GM13977 (cell line): ENCODE results near the gene CERS1.

ENCODE experiments used
- DNase-seq: peaks from one replicate; pipeline ENCODE4 v3.0.0; 2012; ENCODE audit warnings: low spot score
- in situ Hi-C: fragments of 300-500 bp; cut with MboI; formaldehyde crosslinking; loops from one replicate; pipeline ENCODE4 v1.12.0; 2022; ENCODE audit warnings: low sequenced_read_pairs, low pct_unique_long_range_greater_than_20kb, mixed read lengths, inconsistent platforms; ENCODE audit not compliant: unreplicated experiment
- TF ChIP-seq, protein P1 (sequence below): IDR thresholded peaks from 2 replicates; pipeline ENCODE4 v1.5.1; 2012; ENCODE audit warnings: mild to moderate bottlenecking, control low read depth; ENCODE audit not compliant: insufficient read depth; ENCODE audit errors: extremely low read depth, missing control alignments

The CERS1 gene

DNA sequence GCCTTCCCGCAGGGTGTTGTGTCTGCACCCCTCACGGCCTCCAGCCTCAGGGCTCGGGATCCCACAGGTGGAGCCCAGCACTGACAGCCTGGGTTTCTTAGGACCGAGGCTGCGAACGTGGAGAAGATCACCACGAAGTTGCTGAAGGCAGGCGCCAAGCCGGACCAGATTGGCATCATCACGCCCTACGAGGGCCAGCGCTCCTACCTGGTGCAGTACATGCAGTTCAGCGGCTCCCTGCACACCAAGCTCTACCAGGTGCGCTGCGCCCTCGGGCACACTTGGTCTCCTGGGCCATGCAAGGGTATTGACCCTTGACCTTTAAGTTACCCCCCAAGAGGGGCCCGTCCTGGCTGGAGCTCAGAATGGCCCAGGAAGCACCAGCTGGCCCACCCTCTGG is 35.2 kb downstream of the CERS1 start:
- TF ChIP-seq, protein P1, sequence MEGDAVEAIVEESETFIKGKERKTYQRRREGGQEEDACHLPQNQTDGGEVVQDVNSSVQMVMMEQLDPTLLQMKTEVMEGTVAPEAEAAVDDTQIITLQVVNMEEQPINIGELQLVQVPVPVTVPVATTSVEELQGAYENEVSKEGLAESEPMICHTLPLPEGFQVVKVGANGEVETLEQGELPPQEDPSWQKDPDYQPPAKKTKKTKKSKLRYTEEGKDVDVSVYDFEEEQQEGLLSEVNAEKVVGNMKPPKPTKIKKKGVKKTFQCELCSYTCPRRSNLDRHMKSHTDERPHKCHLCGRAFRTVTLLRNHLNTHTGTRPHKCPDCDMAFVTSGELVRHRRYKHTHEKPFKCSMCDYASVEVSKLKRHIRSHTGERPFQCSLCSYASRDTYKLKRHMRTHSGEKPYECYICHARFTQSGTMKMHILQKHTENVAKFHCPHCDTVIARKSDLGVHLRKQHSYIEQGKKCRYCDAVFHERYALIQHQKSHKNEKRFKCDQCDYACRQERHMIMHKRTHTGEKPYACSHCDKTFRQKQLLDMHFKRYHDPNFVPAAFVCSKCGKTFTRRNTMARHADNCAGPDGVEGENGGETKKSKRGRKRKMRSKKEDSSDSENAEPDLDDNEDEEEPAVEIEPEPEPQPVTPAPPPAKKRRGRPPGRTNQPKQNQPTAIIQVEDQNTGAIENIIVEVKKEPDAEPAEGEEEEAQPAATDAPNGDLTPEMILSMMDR, result no peak
- in situ Hi-C loops, result no loop called here
- no peak for DNase-seq

DNA sequence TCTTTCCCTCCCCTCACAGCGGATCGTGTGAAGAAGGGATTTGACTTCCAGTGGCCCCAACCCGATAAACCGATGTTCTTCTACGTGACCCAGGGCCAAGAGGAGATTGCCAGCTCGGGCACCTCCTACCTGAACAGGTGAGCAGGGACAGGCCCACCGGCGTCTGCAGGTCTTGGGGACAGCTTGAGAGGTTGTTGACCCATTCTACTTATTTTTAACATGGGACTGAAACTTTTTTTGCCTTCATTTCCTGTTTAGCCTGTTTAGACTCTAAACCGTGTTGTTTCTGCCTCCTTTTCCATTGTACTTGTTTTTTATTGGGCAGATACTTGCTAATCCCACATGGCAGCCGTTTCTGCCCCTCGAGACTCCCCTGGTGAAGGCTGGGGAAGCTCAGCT is 35.7 kb downstream of the CERS1 start:
- in situ Hi-C loops, result no loop called here
- no peak for DNase-seq
- TF ChIP-seq, protein P1, result no peak

DNA sequence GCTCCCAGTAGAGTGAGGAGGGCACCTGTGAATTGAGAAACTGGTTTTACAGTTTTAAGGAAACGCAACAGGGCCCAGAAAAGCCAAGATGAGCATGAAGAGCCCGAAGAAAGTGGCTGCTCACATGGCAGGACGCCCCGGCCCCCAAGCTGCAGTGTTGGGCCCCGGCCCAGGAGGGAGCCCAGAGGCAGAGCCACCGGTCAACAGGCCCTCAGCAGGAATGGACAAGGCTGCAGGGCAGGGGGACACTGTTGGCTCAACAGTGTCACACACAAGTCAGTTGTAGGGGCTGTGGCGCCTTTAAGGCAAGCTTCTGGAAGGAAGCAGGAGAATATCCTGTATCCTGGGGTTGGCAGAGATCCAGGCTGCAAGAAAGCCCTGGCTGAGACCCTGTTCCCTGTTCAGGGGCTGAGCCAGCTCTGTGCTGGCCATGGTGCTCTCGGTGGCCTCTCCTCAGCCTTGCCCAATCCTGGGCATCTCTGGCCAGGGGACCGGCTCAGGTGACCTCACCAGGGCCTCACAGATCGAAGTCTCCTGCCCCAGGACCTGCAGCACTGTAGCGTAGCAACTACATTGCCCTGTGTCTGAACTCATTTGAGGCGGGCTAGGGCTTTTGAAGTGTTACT is 36.2 kb downstream of the CERS1 start:
- in situ Hi-C loops, result no loop called here
- DNase-seq, result no peak
- TF ChIP-seq, protein P1, result no peak

DNA sequence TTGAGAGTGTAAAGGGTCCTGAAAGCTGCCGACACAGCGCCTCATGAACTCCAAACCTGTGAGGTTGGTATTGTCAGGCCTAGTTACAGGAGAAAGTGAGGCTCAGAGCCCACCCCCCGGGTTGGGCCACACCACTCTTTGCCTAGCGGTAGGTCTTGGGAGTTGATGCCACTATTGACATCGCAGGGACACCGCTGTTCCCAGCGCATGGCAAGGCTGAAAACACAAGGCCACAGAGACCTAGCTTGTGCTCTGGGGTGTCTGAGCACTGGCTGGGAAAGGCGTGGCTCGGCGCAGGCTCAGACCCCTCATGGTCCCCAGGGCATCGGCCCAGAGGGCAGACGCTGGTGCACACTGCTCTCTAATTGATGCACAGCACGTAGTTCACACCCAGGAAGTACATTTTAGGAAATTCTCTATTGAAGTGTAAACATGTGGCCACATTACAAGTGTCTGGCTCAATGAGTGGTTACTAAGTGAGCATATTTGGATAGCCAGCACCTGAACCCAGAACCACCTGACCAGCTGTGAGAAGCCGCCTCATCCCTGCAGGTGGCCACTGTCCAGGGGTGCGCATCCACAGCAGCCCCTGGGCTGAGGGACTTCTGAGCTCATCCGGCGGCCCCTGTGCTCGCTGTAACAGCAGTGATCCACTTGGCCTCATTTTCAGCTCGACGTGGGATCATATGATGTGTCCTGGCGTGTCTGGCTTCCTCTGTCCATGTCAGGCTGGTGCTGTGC is 36.9 kb downstream of the CERS1 start:
- TF ChIP-seq, protein P1, result no peak
- in situ Hi-C loops, result no loop called here
- no peak for DNase-seq

DNA sequence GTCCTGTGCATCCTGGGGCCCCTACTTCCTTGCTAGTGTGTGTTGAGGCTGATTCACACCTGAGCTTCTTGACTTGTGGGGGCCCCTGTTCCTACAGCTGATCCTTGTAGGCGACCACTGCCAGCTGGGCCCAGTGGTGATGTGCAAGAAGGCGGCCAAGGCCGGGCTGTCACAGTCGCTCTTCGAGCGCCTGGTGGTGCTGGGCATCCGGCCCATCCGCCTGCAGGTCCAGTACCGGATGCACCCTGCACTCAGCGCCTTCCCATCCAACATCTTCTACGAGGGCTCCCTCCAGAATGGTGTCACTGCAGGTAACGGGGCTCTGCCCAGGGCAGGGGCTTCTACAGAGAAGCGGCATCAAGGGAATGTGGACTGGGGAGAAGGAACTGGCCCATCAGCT is 38.7 kb downstream of the CERS1 start:
- DNase-seq, result no peak
- in situ Hi-C loops, result no loop called here
- TF ChIP-seq, protein P1, result no peak

DNA sequence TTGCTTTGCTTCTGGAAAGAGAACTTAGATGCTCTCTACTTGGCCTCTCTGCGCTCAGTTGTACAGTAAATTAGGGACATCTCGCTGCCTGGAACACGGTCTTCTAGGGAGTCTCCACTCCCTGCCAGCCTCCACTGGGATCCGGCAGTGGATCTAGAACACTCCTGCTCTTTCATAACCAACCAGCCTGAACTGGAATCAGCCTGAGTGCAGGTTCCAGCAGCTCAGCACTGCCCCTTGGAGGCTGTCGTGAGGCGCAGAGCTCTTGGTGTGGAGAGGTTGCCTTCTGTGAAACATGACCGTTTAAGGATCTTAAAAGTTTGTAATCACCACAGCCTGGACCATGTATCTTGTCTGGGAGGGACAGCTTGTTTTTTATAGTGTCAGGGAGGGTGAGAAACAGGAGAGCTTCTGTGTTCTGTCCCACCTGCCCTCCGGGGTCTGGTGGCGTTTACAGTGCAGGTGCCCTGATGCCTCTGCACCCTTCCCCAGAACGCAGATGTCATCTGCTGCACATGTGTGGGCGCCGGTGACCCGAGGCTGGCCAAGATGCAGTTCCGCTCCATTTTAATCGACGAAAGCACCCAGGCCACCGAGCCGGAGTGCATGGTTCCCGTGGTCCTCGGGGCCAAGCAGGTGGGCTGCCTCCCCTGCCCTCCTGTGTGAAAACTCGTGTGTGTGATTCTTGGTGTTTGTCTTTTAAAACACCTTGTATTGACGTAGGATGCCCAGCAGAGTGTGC is 39.4 kb downstream of the CERS1 start:
- in situ Hi-C loops, result no loop called here
- TF ChIP-seq, protein P1, result peak; percentile 33
- DNase-seq, result no peak
